ENCODE data around the gene SSC5D. TPM values are rescaled to one million over a fixed set of nuclear protein-coding genes. Genes with fewer than 3 reads are reported as not detected.

Gene SSC5D
- total and polyA plus RNA-seq, 10 of the 15 experiments (the other 5 are each of a cell fraction or from before 2014, with no cell fraction given), result 0.03 to 0.13 (median 0.05) TPM; not detected in 4

DNA sequence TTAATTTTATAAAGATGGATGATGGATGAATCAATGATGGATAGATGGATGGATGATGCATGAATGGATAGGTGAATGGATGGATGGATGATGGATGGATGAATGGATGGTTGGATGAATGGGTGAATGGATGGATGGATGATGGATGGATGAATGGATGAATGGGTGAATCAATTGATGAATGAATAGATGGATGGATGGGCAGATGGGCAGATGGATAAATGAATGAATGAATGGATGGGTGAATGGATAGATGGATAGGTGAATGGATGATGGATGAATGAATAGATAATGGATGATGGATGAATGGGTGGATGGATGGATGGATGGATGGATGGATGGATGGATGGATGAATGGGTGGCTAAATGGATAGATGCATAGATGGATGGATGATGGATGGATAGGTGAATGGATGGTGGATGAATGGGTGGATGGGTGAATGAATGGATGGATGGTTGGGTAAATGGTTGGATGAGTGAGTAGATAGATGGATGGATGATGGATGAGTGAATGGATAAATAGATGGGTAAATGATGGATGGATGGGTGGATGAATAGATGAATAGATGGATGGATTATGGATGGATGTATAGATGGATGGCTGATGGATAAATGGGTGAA lies 79.6 kb downstream of the SSC5D start:
- intact Hi-C loops (cut with micrococcal nuclease; ENCODE audit: unreplicated experiment) (no loop called here), in situ Hi-C loops (cut with MboI) (no loop called here)
- ChIA-PET RAD21 (ENCODE audit: unreplicated experiment) (no interaction called here), SMC1A (ENCODE audit: uncharacterized antibody, unreplicated experiment) (no interaction called here), CTCF (no interaction called here), POLR2A (no interaction called here)
- H4K20me1 ChIP-seq (ENCODE audit: control insufficient read depth, insufficient read depth), result no peaks in the 10 kb centered on the region
- H3K36me3 ChIP-seq (ENCODE audit: control insufficient read depth in 2 of 2, insufficient read depth in 2 of 2, low read length in 1 of 2), result no peaks in the 10 kb centered on the region
- H2AFZ ChIP-seq (ENCODE audit: control insufficient read depth, low read depth, low read length), result no peak overlapping the region
- H3K9ac ChIP-seq (ENCODE audit: control insufficient read depth, insufficient read depth, low read length), result no peak overlapping the region
- no TSS peak for BruUV-seq (replicated peaks)
- no peaks in the 10 kb centered on the region for H3K79me2 ChIP-seq (ENCODE audit: control insufficient read depth, insufficient read depth, low read length)
- H3K9me3 ChIP-seq (replicated peaks; ENCODE audit: control insufficient read depth, insufficient read depth, low read length), result no peaks in the 10 kb centered on the region
- H3K4me1 ChIP-seq (ENCODE audit: control insufficient read depth, insufficient read depth, low read length), result no peaks in the 10 kb centered on the region
- DNase-seq (ENCODE audit: low read depth, low spot score), result no peak
- no peaks in the 10 kb centered on the region for H3K27me3 ChIP-seq (replicated peaks in 1 of 2; ENCODE audit: control insufficient read depth in 2 of 2, insufficient read depth in 2 of 2, low read length in 1 of 2)
- no peak for TF ChIP-seq ASH2L (IDR thresholded peaks at IDR 0.05; ENCODE audit: borderline replicate concordance, low read depth)
- no peak for TF ChIP-seq RAD51 (IDR thresholded peaks at IDR 0.05)
- TF ChIP-seq POU2F2 (IDR thresholded peaks at IDR 0.05; ENCODE audit: borderline replicate concordance, low read depth, low read length), result no peak
- TF ChIP-seq KLF5 (IDR thresholded peaks at IDR 0.05; ENCODE audit: partially characterized antibody), result no peak
- no peak for TF ChIP-seq NR2C1 (IDR thresholded peaks at IDR 0.05)
- no peak for TF ChIP-seq SIN3A (IDR thresholded peaks at IDR 0.05; ENCODE audit: low read depth, low read length)
- H3K4me3 ChIP-seq, result no peak overlapping the region
- no peak for ATAC-seq
- no peak for FAIRE-seq
- no peak overlapping the region for H3K27ac ChIP-seq (ENCODE audit: control insufficient read depth, insufficient read depth)
- no peak overlapping the region for H3K4me2 ChIP-seq (ENCODE audit: control insufficient read depth, insufficient read depth)

Other genes starting within 250 kb of the SSC5D start
Only the 7 nearest of the 30 such genes appear.
- not detected in 2 replicates for gene SHISA7, start 45.1 kb upstream of the SSC5D start, total RNA-seq (2014; rRNA removed)
- not detected in 2 replicates for gene SHISA7, start 45.1 kb upstream of the SSC5D start, total RNA-seq (2014; rRNA removed; fragmentation: Illumina TruSeq; extraction: Trizol)
- not detected in 2 replicates for gene SHISA7, start 45.1 kb upstream of the SSC5D start, total RNA-seq (2021)
- not detected in 2 replicates for gene SHISA7, start 45.1 kb upstream of the SSC5D start, polyA plus RNA-seq (2011; rRNA removed)
- 0.03 TPM in 1 of 2 replicates, not detected in the other for gene SHISA7, start 45.1 kb upstream of the SSC5D start, polyA plus RNA-seq (2014; fragmentation: Illumina TruSeq; extraction: Trizol)
- not detected for gene SHISA7, start 45.1 kb upstream of the SSC5D start, polyA plus RNA-seq (2014; fragmentation: Nextera tagmentation; extraction: Ambion mirVana)
- not detected in 2 replicates for gene SHISA7, start 45.1 kb upstream of the SSC5D start, polyA plus RNA-seq (2014; rRNA removed)
- gene SHISA7, start 45.1 kb upstream of the SSC5D start, polyA plus RNA-seq (2016; fragmentation: Nextera tagmentation; extraction: Ambion mirVana), result not detected
- 214 and 238 TPM in 2 replicates for gene ISOC2, start 26.8 kb upstream of the SSC5D start, total RNA-seq (2014; rRNA removed)
- gene ISOC2, start 26.8 kb upstream of the SSC5D start, total RNA-seq (2014; rRNA removed; fragmentation: Illumina TruSeq; extraction: Trizol), result 36.9 and 45.4 TPM in 2 replicates
- gene ISOC2, start 26.8 kb upstream of the SSC5D start, total RNA-seq (2021), result 87.7 and 94.2 TPM in 2 replicates
- gene ISOC2, start 26.8 kb upstream of the SSC5D start, polyA plus RNA-seq (2011; rRNA removed), result 12.1 and 40.3 TPM in 2 replicates
- gene ISOC2, start 26.8 kb upstream of the SSC5D start, polyA plus RNA-seq (2014; fragmentation: Illumina TruSeq; extraction: Trizol), result 4.7 and 24.1 TPM in 2 replicates
- 1 to 10 TPM in 1 of 2 experiments, under 1 TPM in 1; 0.72 to 3.0 TPM for gene ISOC2, start 26.8 kb upstream of the SSC5D start, polyA plus RNA-seq (2014; fragmentation: Nextera tagmentation; extraction: Ambion mirVana)
- 140 and 192 TPM in 2 replicates for gene ISOC2, start 26.8 kb upstream of the SSC5D start, polyA plus RNA-seq (2014; rRNA removed)
- 10 to 100 TPM; 68.5 to 77.9 TPM for gene ISOC2, start 26.8 kb upstream of the SSC5D start, polyA plus RNA-seq (2016; fragmentation: Nextera tagmentation; extraction: Ambion mirVana)
- not detected in 2 replicates for gene C19orf85, start 23.7 kb upstream of the SSC5D start, total RNA-seq (2014; rRNA removed)
- not detected in 2 replicates for gene C19orf85, start 23.7 kb upstream of the SSC5D start, total RNA-seq (2014; rRNA removed; fragmentation: Illumina TruSeq; extraction: Trizol)
- gene C19orf85, start 23.7 kb upstream of the SSC5D start, total RNA-seq (2021), result not detected in 2 replicates
- not detected in 2 replicates for gene C19orf85, start 23.7 kb upstream of the SSC5D start, polyA plus RNA-seq (2011; rRNA removed)
- not detected in 2 replicates for gene C19orf85, start 23.7 kb upstream of the SSC5D start, polyA plus RNA-seq (2014; fragmentation: Illumina TruSeq; extraction: Trizol)
- not detected for gene C19orf85, start 23.7 kb upstream of the SSC5D start, polyA plus RNA-seq (2014; fragmentation: Nextera tagmentation; extraction: Ambion mirVana)
- not detected in 2 replicates for gene C19orf85, start 23.7 kb upstream of the SSC5D start, polyA plus RNA-seq (2014; rRNA removed)
- gene C19orf85, start 23.7 kb upstream of the SSC5D start, polyA plus RNA-seq (2016; fragmentation: Nextera tagmentation; extraction: Ambion mirVana), result not detected
- gene ZNF628, start 11.8 kb upstream of the SSC5D start, total RNA-seq (2014; rRNA removed), result 1.3 and 1.6 TPM in 2 replicates
- gene ZNF628, start 11.8 kb upstream of the SSC5D start, total RNA-seq (2014; rRNA removed; fragmentation: Illumina TruSeq; extraction: Trizol), result 0.18 and 0.31 TPM in 2 replicates
- 9.2 and 11.3 TPM in 2 replicates for gene ZNF628, start 11.8 kb upstream of the SSC5D start, total RNA-seq (2021)
- gene ZNF628, start 11.8 kb upstream of the SSC5D start, polyA plus RNA-seq (2011; rRNA removed), result 0.06 and 0.18 TPM in 2 replicates
- gene ZNF628, start 11.8 kb upstream of the SSC5D start, polyA plus RNA-seq (2014; fragmentation: Illumina TruSeq; extraction: Trizol), result 0.04 TPM in 1 of 2 replicates, not detected in the other
- under 1 TPM in 1 of 2 experiments, not detected in 1; 0.04 TPM for gene ZNF628, start 11.8 kb upstream of the SSC5D start, polyA plus RNA-seq (2014; fragmentation: Nextera tagmentation; extraction: Ambion mirVana)
- gene ZNF628, start 11.8 kb upstream of the SSC5D start, polyA plus RNA-seq (2014; rRNA removed), result 2.4 and 3.9 TPM in 2 replicates
- 1 to 10 TPM; 1.6 to 1.7 TPM for gene ZNF628, start 11.8 kb upstream of the SSC5D start, polyA plus RNA-seq (2016; fragmentation: Nextera tagmentation; extraction: Ambion mirVana)
- 9.1 and 14.0 TPM in 2 replicates for gene NAT14, start 3.2 kb upstream of the SSC5D start, total RNA-seq (2014; rRNA removed)
- gene NAT14, start 3.2 kb upstream of the SSC5D start, total RNA-seq (2014; rRNA removed; fragmentation: Illumina TruSeq; extraction: Trizol), result 6.8 TPM in 2 replicates
- 20.4 and 23.6 TPM in 2 replicates for gene NAT14, start 3.2 kb upstream of the SSC5D start, total RNA-seq (2021)
- 6.4 and 12.3 TPM in 2 replicates for gene NAT14, start 3.2 kb upstream of the SSC5D start, polyA plus RNA-seq (2011; rRNA removed)
- gene NAT14, start 3.2 kb upstream of the SSC5D start, polyA plus RNA-seq (2014; fragmentation: Illumina TruSeq; extraction: Trizol), result 2.7 and 6.5 TPM in 2 replicates
- gene NAT14, start 3.2 kb upstream of the SSC5D start, polyA plus RNA-seq (2014; fragmentation: Nextera tagmentation; extraction: Ambion mirVana), result 1 to 10 TPM in 1 of 2 experiments, under 1 TPM in 1; 0.87 to 4.7 TPM
- gene NAT14, start 3.2 kb upstream of the SSC5D start, polyA plus RNA-seq (2014; rRNA removed), result 14.3 and 16.7 TPM in 2 replicates
- 10 to 100 TPM in 1 of 2 experiments, 1 to 10 TPM in 1; 8.9 to 10.4 TPM for gene NAT14, start 3.2 kb upstream of the SSC5D start, polyA plus RNA-seq (2016; fragmentation: Nextera tagmentation; extraction: Ambion mirVana)
- not detected in 2 replicates for gene SBK2, start 48.7 kb downstream of the SSC5D start, total RNA-seq (2014; rRNA removed)
- not detected in 2 replicates for gene SBK2, start 48.7 kb downstream of the SSC5D start, total RNA-seq (2014; rRNA removed; fragmentation: Illumina TruSeq; extraction: Trizol)
- gene SBK2, start 48.7 kb downstream of the SSC5D start, total RNA-seq (2021), result not detected in 2 replicates
- gene SBK2, start 48.7 kb downstream of the SSC5D start, polyA plus RNA-seq (2011; rRNA removed), result not detected in 2 replicates
- not detected in 2 replicates for gene SBK2, start 48.7 kb downstream of the SSC5D start, polyA plus RNA-seq (2014; fragmentation: Illumina TruSeq; extraction: Trizol)
- not detected for gene SBK2, start 48.7 kb downstream of the SSC5D start, polyA plus RNA-seq (2014; fragmentation: Nextera tagmentation; extraction: Ambion mirVana)
- not detected in 2 replicates for gene SBK2, start 48.7 kb downstream of the SSC5D start, polyA plus RNA-seq (2014; rRNA removed)
- not detected for gene SBK2, start 48.7 kb downstream of the SSC5D start, polyA plus RNA-seq (2016; fragmentation: Nextera tagmentation; extraction: Ambion mirVana)
- not detected in 2 replicates for gene SBK3, start 57.1 kb downstream of the SSC5D start, total RNA-seq (2014; rRNA removed)
- not detected in 2 replicates for gene SBK3, start 57.1 kb downstream of the SSC5D start, total RNA-seq (2014; rRNA removed; fragmentation: Illumina TruSeq; extraction: Trizol)
- not detected in 2 replicates for gene SBK3, start 57.1 kb downstream of the SSC5D start, total RNA-seq (2021)
- gene SBK3, start 57.1 kb downstream of the SSC5D start, polyA plus RNA-seq (2011; rRNA removed), result not detected in 2 replicates
- not detected in 2 replicates for gene SBK3, start 57.1 kb downstream of the SSC5D start, polyA plus RNA-seq (2014; fragmentation: Illumina TruSeq; extraction: Trizol)
- gene SBK3, start 57.1 kb downstream of the SSC5D start, polyA plus RNA-seq (2014; fragmentation: Nextera tagmentation; extraction: Ambion mirVana), result not detected
- not detected in 2 replicates for gene SBK3, start 57.1 kb downstream of the SSC5D start, polyA plus RNA-seq (2014; rRNA removed)
- gene SBK3, start 57.1 kb downstream of the SSC5D start, polyA plus RNA-seq (2016; fragmentation: Nextera tagmentation; extraction: Ambion mirVana), result not detected

Data from GM12878 (cell line).